HEK293 (cell line): ENCODE data around the gene RAB28.

Experiments used
- CTCF ChIA-PET: fragments of 350-600 bp; formaldehyde crosslinking; extraction: SDS; loops from one replicate; lab custom pipeline; 2021; ENCODE audit warnings: antibody characterized with exemption; lab: Yijun Ruan, JAX
- POLR2A ChIA-PET: fragments of 300-600 bp; formaldehyde crosslinking; extraction: SDS; loops from one replicate; lab custom pipeline; 2020; ENCODE audit warnings: antibody characterized with exemption, inconsistent platforms; lab: Yijun Ruan, JAX
- H3K27ac ChIP-seq: fragments of 200-500 bp; sonication (Bioruptor generic); 2 replicates; pipeline ENCODE4 v1.5.1; 2014; ENCODE audit warnings: low read depth, low read length, control low read depth, inconsistent platforms; ENCODE audit errors: extremely low read depth
- H3K36me3 ChIP-seq, 2 experiments: fragments of 200-500 bp in 1 of 2; sonication (Bioruptor generic) in 1 of 2; 1 replicate in 1 of 2; 2 replicates in 1 of 2; pipeline ENCODE4 v1.5.1; 2014 to 2017; ENCODE audit warnings: inconsistent platforms in 2 of 2, low read length in 2 of 2; ENCODE audit not compliant: control insufficient read depth in 2 of 2, insufficient read depth in 1 of 2
- H3K4me1 ChIP-seq: fragments of 200-500 bp; sonication (Bioruptor generic); 2 replicates; pipeline ENCODE4 v1.5.1; 2014; ENCODE audit warnings: mild to moderate bottlenecking, low read length, inconsistent platforms; ENCODE audit not compliant: control insufficient read depth, insufficient read depth
- H3K4me3 ChIP-seq: 2 replicates; pipeline ENCODE4 v1.5.1; 2011; ENCODE audit warnings: low read depth, mild to moderate bottlenecking, control low read depth, low read length, moderate library complexity
- H3K9me3 ChIP-seq: fragments of 200-500 bp; sonication (Bioruptor generic); 2 replicates; pipeline ENCODE4 v1.5.1; 2014; ENCODE audit warnings: low read depth, low read length, inconsistent platforms; ENCODE audit not compliant: control insufficient read depth, insufficient read depth
- BCL11A ChIP-seq: fragments of 450-650 bp; formaldehyde crosslinking; IDR thresholded peaks from 2 replicates; pipeline ENCODE4 v1.5.1; 2016; ENCODE audit warnings: low read depth, missing biosample characterization, missing genetic modification characterization
- EGR2 ChIP-seq: fragments of 450-650 bp; formaldehyde crosslinking; IDR thresholded peaks from 2 replicates; pipeline ENCODE4 v1.5.1; 2016; ENCODE audit warnings: low read depth, missing biosample characterization, missing genetic modification characterization
- GLI4 ChIP-seq: fragments of 450-650 bp; formaldehyde crosslinking; IDR thresholded peaks from 2 replicates; pipeline ENCODE4 v1.5.1; 2016; ENCODE audit warnings: missing biosample characterization, missing genetic modification characterization
- KLF1 ChIP-seq: fragments of 450-650 bp; formaldehyde crosslinking; IDR thresholded peaks from 2 replicates; pipeline ENCODE4 v1.5.1; 2016; ENCODE audit warnings: missing biosample characterization, missing genetic modification characterization
- KLF10 ChIP-seq: fragments of 450-650 bp; IDR thresholded peaks from 2 replicates; pipeline ENCODE4 v1.5.1; 2018; ENCODE audit warnings: missing biosample characterization, mild to moderate bottlenecking, missing genetic modification characterization
- KLF7 ChIP-seq: fragments of 450-650 bp; formaldehyde crosslinking; IDR thresholded peaks from 2 replicates; pipeline ENCODE4 v1.5.1; 2016; ENCODE audit warnings: missing biosample characterization, missing genetic modification characterization, borderline replicate concordance
- MEIS1 ChIP-seq: sonication (generic); formaldehyde crosslinking; IDR thresholded peaks from 2 replicates; pipeline ENCODE4 v1.8.1; 2022; ENCODE audit warnings: missing genetic modification reagents, mild to moderate bottlenecking, borderline replicate concordance
- SP7 ChIP-seq: fragments of 450-650 bp; formaldehyde crosslinking; IDR thresholded peaks from 2 replicates; pipeline ENCODE4 v1.5.1; 2016; ENCODE audit warnings: missing biosample characterization, missing genetic modification characterization
- ZBTB8A ChIP-seq: fragments of 450-650 bp; formaldehyde crosslinking; IDR thresholded peaks from 2 replicates; pipeline ENCODE4 v1.5.1; 2016; ENCODE audit warnings: missing biosample characterization, missing genetic modification characterization
- ZEB2 ChIP-seq: fragments of 450-650 bp; formaldehyde crosslinking; IDR thresholded peaks from 2 replicates; pipeline ENCODE4 v1.5.1; 2016; ENCODE audit warnings: missing biosample characterization, missing genetic modification characterization
- ZFP3 ChIP-seq: fragments of 450-650 bp; formaldehyde crosslinking; IDR thresholded peaks from 2 replicates; pipeline ENCODE4 v1.5.1; 2016; ENCODE audit warnings: low read depth, missing biosample characterization, missing genetic modification characterization
- ZIC2 ChIP-seq: fragments of 450-650 bp; formaldehyde crosslinking; IDR thresholded peaks from 2 replicates; pipeline ENCODE4 v1.5.1; 2016; ENCODE audit warnings: missing biosample characterization, missing genetic modification characterization
- ZNF10 ChIP-seq: fragments of 450-650 bp; formaldehyde crosslinking; IDR thresholded peaks from 2 replicates; pipeline ENCODE4 v1.5.1; 2017; ENCODE audit warnings: missing biosample characterization, missing genetic modification characterization
- ZNF19 ChIP-seq: fragments of 450-650 bp; formaldehyde crosslinking; IDR thresholded peaks from 2 replicates; pipeline ENCODE4; 2016; ENCODE audit warnings: missing biosample characterization, missing genetic modification characterization, low read depth
- ZNF404 ChIP-seq: fragments of 450-650 bp; formaldehyde crosslinking; IDR thresholded peaks from 2 replicates; pipeline ENCODE4 v1.5.1; 2017; ENCODE audit warnings: missing biosample characterization, missing genetic modification characterization
- ZNF423 ChIP-seq: fragments of 450-650 bp; formaldehyde crosslinking; IDR thresholded peaks from 2 replicates; pipeline ENCODE4 v1.5.1; 2016; ENCODE audit warnings: missing biosample characterization, missing genetic modification characterization
- ZNF561 ChIP-seq: fragments of 450-650 bp; IDR thresholded peaks from 2 replicates; pipeline ENCODE4 v1.5.1; 2018; ENCODE audit warnings: missing biosample characterization, missing genetic modification characterization, borderline replicate concordance
- ZNF585B ChIP-seq: fragments of 450-650 bp; formaldehyde crosslinking; IDR thresholded peaks from 2 replicates; pipeline ENCODE4 v1.5.1; 2016; ENCODE audit warnings: missing biosample characterization, missing genetic modification characterization
- ZNF629 ChIP-seq: fragments of 450-650 bp; formaldehyde crosslinking; IDR thresholded peaks from 2 replicates; pipeline ENCODE4 v1.5.1; 2017; ENCODE audit warnings: missing biosample characterization, missing genetic modification characterization
- ZNF658 ChIP-seq: fragments of 450-650 bp; formaldehyde crosslinking; IDR thresholded peaks from 2 replicates; pipeline ENCODE4; 2016; ENCODE audit warnings: missing biosample characterization, missing genetic modification characterization
- ZNF660 ChIP-seq: fragments of 450-650 bp; IDR thresholded peaks from 2 replicates; pipeline ENCODE4 v1.5.1; 2018; ENCODE audit warnings: missing biosample characterization, mild to moderate bottlenecking, missing genetic modification characterization
- TF ChIP-seq, protein P1 (sequence below): fragments of 450-650 bp; formaldehyde crosslinking; IDR thresholded peaks from 2 replicates; pipeline ENCODE4 v1.5.1; 2016; ENCODE audit warnings: missing biosample characterization, missing genetic modification characterization
- TF ChIP-seq, protein P2 (sequence below): fragments of 450-650 bp; formaldehyde crosslinking; IDR thresholded peaks from 2 replicates; pipeline ENCODE4 v1.5.1; 2016; ENCODE audit warnings: missing biosample characterization, missing genetic modification characterization
- TF ChIP-seq, protein P3 (sequence below): fragments of 450-650 bp; formaldehyde crosslinking; IDR thresholded peaks from 2 replicates; pipeline ENCODE4; 2016; ENCODE audit warnings: missing biosample characterization, missing genetic modification characterization
- TF ChIP-seq, protein P4 (sequence below): fragments of 450-650 bp; formaldehyde crosslinking; IDR thresholded peaks from 2 replicates; pipeline ENCODE4 v1.5.1; 2016; ENCODE audit warnings: missing biosample characterization, missing genetic modification characterization

RAB28 gene

DNA sequence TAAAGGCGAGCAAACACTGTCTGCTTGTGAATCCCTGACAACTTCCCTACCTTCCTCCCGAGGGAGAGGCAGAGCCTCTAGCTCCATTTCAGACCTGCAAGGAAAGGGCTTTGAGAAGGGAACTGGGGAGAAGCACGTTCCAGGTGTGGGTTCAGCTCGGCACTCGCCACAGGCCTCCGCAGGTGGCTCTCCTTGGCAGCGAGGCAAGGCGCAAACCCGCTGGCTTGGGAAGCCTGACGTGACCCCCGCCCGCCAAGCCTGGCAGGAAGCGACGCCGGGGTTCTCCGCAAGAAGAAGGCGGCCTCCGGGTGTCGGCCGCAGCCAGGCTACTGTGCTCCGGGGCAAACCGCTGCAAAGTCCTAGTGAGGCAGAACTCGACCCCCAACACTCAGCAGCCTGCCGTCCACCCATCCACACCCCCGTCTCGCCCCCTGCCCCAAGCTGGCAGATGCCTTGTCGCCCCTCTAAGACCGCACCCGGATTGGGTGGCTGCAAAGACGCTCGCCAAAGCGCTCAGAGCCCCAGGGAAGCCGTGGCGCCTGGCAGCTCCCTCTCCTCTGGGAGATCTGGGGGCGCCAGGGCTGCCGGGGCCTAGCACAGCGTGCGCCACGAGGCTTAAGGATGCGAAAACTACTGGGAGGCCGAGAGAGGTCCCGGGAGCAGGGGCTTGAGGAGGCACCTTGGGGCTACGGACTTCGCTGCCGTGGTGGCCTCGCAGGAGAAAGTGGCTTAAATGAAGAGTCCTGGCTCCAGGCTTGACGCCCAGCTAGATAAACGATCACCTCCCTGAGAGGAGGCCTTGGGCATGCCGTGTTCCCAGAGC lies 38.4 kb upstream of the RAB28 start:
- no peak overlapping the region for H3K4me3 ChIP-seq
- no peak for TF ChIP-seq SP7 (tag by site-specific recombination)
- no peak for TF ChIP-seq ZNF10 (tag by site-specific recombination)
- no peak for TF ChIP-seq ZNF660 (tag by site-specific recombination)
- no peak for TF ChIP-seq ZNF561 (tag by site-specific recombination)
- no peak for TF ChIP-seq ZNF404 (tag by site-specific recombination)
- TF ChIP-seq, protein P1, sequence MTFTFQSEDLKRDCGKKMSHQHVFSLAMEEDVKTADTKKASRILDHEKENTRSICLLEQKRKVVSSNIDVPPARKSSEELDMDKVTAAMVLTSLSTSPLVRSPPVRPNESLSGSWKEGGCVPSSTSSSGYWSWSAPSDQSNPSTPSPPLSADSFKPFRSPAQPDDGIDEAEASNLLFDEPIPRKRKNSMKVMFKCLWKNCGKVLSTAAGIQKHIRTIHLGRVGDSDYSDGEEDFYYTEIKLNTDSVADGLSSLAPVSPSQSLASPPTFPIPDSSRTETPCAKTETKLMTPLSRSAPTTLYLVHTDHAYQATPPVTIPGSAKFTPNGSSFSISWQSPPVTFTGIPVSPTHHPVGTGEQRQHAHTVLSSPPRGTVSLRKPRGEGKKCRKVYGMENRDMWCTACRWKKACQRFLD (tag by site-specific recombination), result no peak
- no peak for TF ChIP-seq KLF7 (tag by site-specific recombination)
- TF ChIP-seq KLF10, result no peak
- ChIA-PET POLR2A (no interaction called here), CTCF (no interaction called here)
- H3K4me1 ChIP-seq, result no peaks in the 10 kb centered on the region
- H3K9me3 ChIP-seq, result no peaks in the 10 kb centered on the region; the same call in 1 of the 2 replicates
- H3K27ac ChIP-seq, result no peak overlapping the region
- no peaks in the 10 kb centered on the region for H3K36me3 ChIP-seq

DNA sequence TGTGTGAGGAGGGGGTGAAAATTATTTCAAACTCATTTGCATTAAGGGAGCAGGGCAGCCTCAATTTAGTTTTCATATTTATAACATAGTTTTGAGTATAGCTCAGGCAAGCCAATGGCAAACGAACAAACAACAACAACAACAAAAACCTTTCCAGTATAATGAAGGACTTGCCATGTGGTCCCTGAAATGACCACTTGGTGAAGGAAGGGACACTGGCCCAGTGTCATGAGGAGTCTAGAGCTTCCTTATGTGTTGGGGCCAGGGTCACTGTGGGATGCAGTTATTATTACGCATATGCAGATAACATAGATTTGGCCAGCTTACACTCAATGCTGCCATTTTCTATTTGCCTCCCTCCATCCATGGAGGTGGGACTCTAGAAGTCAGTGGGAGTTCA lies 36.9 kb upstream of the RAB28 start:
- no peak overlapping the region for H3K27ac ChIP-seq
- POLR2A ChIA-PET, result no interaction called here
- no peak for TF ChIP-seq ZFP3
- TF ChIP-seq, protein P2, sequence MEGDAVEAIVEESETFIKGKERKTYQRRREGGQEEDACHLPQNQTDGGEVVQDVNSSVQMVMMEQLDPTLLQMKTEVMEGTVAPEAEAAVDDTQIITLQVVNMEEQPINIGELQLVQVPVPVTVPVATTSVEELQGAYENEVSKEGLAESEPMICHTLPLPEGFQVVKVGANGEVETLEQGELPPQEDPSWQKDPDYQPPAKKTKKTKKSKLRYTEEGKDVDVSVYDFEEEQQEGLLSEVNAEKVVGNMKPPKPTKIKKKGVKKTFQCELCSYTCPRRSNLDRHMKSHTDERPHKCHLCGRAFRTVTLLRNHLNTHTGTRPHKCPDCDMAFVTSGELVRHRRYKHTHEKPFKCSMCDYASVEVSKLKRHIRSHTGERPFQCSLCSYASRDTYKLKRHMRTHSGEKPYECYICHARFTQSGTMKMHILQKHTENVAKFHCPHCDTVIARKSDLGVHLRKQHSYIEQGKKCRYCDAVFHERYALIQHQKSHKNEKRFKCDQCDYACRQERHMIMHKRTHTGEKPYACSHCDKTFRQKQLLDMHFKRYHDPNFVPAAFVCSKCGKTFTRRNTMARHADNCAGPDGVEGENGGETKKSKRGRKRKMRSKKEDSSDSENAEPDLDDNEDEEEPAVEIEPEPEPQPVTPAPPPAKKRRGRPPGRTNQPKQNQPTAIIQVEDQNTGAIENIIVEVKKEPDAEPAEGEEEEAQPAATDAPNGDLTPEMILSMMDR (tag by site-specific recombination), result no peak
- no peak for TF ChIP-seq MEIS1
- TF ChIP-seq BCL11A (tag by site-specific recombination), result no peak
- no peak for TF ChIP-seq ZNF585B (tag by site-specific recombination)
- TF ChIP-seq ZEB2 (tag by site-specific recombination), result no peak
- TF ChIP-seq, protein P3, sequence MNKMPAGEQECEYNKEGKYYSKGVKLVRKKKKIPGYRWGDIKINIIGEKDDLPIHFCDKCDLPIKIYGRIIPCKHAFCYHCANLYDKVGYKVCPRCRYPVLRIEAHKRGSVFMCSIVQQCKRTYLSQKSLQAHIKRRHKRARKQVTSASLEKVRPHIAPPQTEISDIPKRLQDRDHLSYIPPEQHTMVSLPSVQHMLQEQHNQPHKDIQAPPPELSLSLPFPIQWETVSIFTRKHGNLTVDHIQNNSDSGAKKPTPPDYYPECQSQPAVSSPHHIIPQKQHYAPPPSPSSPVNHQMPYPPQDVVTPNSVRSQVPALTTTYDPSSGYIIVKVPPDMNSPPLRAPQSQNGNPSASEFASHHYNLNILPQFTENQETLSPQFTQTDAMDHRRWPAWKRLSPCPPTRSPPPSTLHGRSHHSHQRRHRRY (tag by site-specific recombination), result no peak
- TF ChIP-seq ZNF19, result no peak
- TF ChIP-seq ZNF658, result no peak
- TF ChIP-seq ZNF629 (tag by site-specific recombination), result no peak
- TF ChIP-seq GLI4, result no peak
- TF ChIP-seq KLF1 (tag by site-specific recombination), result no peak
- no peak for TF ChIP-seq ZBTB8A (tag by site-specific recombination)
- TF ChIP-seq, protein P4, sequence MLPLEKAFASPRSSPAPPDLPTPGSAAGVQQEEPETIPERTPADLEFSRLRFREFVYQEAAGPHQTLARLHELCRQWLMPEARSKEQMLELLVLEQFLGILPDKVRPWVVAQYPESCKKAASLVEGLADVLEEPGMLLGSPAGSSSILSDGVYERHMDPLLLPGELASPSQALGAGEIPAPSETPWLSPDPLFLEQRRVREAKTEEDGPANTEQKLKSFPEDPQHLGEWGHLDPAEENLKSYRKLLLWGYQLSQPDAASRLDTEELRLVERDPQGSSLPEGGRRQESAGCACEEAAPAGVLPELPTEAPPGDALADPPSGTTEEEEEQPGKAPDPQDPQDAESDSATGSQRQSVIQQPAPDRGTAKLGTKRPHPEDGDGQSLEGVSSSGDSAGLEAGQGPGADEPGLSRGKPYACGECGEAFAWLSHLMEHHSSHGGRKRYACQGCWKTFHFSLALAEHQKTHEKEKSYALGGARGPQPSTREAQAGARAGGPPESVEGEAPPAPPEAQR (tag by site-specific recombination), result no peak
- TF ChIP-seq EGR2 (tag by site-specific recombination), result no peak
- TF ChIP-seq ZIC2 (tag by site-specific recombination), result no peak
- no peak for TF ChIP-seq ZNF423 (tag by site-specific recombination)
- CTCF ChIA-PET, result no interaction called here
- H3K36me3 ChIP-seq, result no peaks in the 10 kb centered on the region
- no peak overlapping the region for H3K4me3 ChIP-seq
- H3K9me3 ChIP-seq, result no peaks in the 10 kb centered on the region; the same call in 1 of the 2 replicates
- H3K4me1 ChIP-seq, result peaks cover 8% of the 10 kb centered on the region; the same call in 1 of the 2 replicates
